Measurements from ENCODE around the gene DNA2.

DNA sequence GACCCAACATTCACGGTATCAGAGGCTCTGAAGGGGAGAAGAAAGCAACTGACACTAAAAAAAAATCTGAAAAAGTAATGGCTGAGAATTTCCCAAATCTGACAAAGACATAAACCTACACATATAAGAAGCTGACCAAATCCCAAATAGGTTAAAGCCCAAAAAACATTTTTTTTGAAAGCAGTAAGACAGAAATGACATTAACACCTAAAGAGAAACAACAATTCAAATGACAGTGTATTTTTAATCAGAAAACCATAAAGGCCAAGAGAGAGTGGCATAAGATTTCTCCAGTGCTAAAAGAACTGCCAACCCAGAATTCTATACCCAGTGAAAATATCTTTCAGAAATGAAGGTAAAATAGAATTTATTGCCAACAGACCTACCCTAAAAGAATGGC, 100.2 kb downstream of the DNA2 start:
- no peak for TF ChIP-seq POLR2A (IDR thresholded peaks at IDR 0.05; ENCODE audit: low read depth, low read length)
- no peak for TF ChIP-seq POLR2AphosphoS5 (IDR thresholded peaks at IDR 0.05; ENCODE audit: low read depth, low read length)
